ENCODE data around the gene ASTN2. TPM values are rescaled to one million over a fixed set of nuclear protein-coding genes. Genes with fewer than 3 reads are reported as not detected.
A peak's percentile ranks its signal among the peaks of the same experiment; 100 is the strongest.

ASTN2 gene
- total RNA-seq, 6 experiments from 2014 or later = 0.91 to 3.1 (median 2.5) TPM

GRCh38 chr9:116543731-116544400 is 871.0 kb downstream of the ASTN2 start:
- H3K27me3 ChIP-seq = no peaks in the 10 kb centered on the region
- H3K4me3 ChIP-seq = no peak overlapping the region
- TF ChIP-seq CTCF (IDR thresholded peaks at IDR 0.05) (no peak), POLR2A (IDR thresholded peaks at IDR 0.05) (no peak)
- DNase-seq = no peak
- no peaks in the 10 kb centered on the region for H3K36me3 ChIP-seq
- H3K9me3 ChIP-seq = no peaks in the 10 kb centered on the region
- peaks cover 0 to 25% (median 4%) of the 10 kb centered on the region in 4 donors for H3K4me1 ChIP-seq
- 78% methylated on average over 7 of the region's 8 CpGs for WGBS (ENCODE audit: insufficient coverage, low coverage, low lambda C conversion rate, missing lambda C conversion rate)
- no peak for ATAC-seq
- intact Hi-C loops (cut with DNase I) = no loop called here
- H3K27ac ChIP-seq = no peak overlapping the region

- Histone ChIP-seq H3K36me3 (no peaks in the 10 kb centered on the region), H3K27ac (no peak overlapping the region), H3K9me3 (no peaks in the 10 kb centered on the region), H3K4me3 (no peak overlapping the region), H3K4me1 (peaks cover 0 to 3% (median 0%) of the 10 kb centered on the region in 4 donors), H3K27me3 (no peaks in the 10 kb centered on the region)
- TF ChIP-seq CTCF (IDR thresholded peaks at IDR 0.05) (no peak), POLR2A (IDR thresholded peaks at IDR 0.05) (no peak)
- intact Hi-C loops (cut with DNase I) = no loop called here
- no peak for ATAC-seq
- DNase-seq = no peak
Measured at GRCh38 chr9:116541402-116541801, 873.5 kb downstream of the ASTN2 start.

- WGBS (ENCODE audit: insufficient coverage, low coverage, low lambda C conversion rate, missing lambda C conversion rate) = 95% methylated on average over 6 of the region's 6 CpGs
- H3K36me3 ChIP-seq = no peaks in the 10 kb centered on the region
- no peak for TF ChIP-seq CTCF (IDR thresholded peaks at IDR 0.05)
- no peak for TF ChIP-seq POLR2A (IDR thresholded peaks at IDR 0.05)
- no peak overlapping the region for H3K27ac ChIP-seq
- DNase-seq (no peak), ATAC-seq (no peak)
- intact Hi-C loops (cut with DNase I) = no loop called here
- no peak overlapping the region for H3K4me3 ChIP-seq
- no peaks in the 10 kb centered on the region for H3K9me3 ChIP-seq
- H3K27me3 ChIP-seq = no peaks in the 10 kb centered on the region
- no peaks in the 10 kb centered on the region for H3K4me1 ChIP-seq
Measured at GRCh38 chr9:116539549-116539948, 875.3 kb downstream of the ASTN2 start.

- peaks cover 0 to 5% (median 0%) of the 10 kb centered on the region in 4 donors for H3K9me3 ChIP-seq
- H3K27me3 ChIP-seq = no peaks in the 10 kb centered on the region
- H3K4me3 ChIP-seq = no peak overlapping the region
- peak in 2 of 4 donors; percentile 11 to 44 for ATAC-seq
- peaks cover 0 to 15% (median 7%) of the 10 kb centered on the region in 4 donors for H3K4me1 ChIP-seq
- 60% methylated on average over 1 of the region's 1 CpG for WGBS (ENCODE audit: insufficient coverage, low coverage, low lambda C conversion rate, missing lambda C conversion rate)
- no peak for DNase-seq
- no peak overlapping the region for H3K27ac ChIP-seq
- TF ChIP-seq POLR2A (IDR thresholded peaks at IDR 0.05) (no peak), CTCF (IDR thresholded peaks at IDR 0.05) (no peak)
- H3K36me3 ChIP-seq = no peaks in the 10 kb centered on the region
- intact Hi-C loops (cut with DNase I) = no loop called here
Measured at GRCh38 chr9:116525611-116526010, 889.2 kb downstream of the ASTN2 start.

Measured in right lobe of liver (tissue), 6 donors.